ENCODE results near the gene AGR2. TPM values are rescaled to one million over a fixed set of nuclear protein-coding genes. Genes with fewer than 3 reads are reported as not detected.

AGR2 gene
- polyA plus RNA-seq, 1 of the 3 experiments (the other 2 are of a cell fraction) = not detected

- Histone ChIP-seq H3K9me3 (no peaks in the 10 kb centered on the region), H3F3A (replicated peaks; ENCODE audit: insufficient read depth) (no peaks in the 10 kb centered on the region), H2AFZ (ENCODE audit: low read depth) (no peak overlapping the region), H4K20me1 (ENCODE audit: insufficient read depth) (no peaks in the 10 kb centered on the region), H3K4me1 (ENCODE audit: control insufficient read depth in 1 of 2, insufficient read depth in 2 of 2, low read depth in 1 of 2, low read length in 1 of 2) (peaks cover 0 to 14% of the 10 kb centered on the region in 2 experiments; a peak in 2 of 4 replicates), H3K9me2 (no peaks in the 10 kb centered on the region), H3K4me2 (no peak overlapping the region), H3K4me3 (ENCODE audit: low read depth in 2 of 2, low read length in 1 of 2) (no peak overlapping the region; a peak in 1 of 4 replicates), H3K9ac (no peak overlapping the region), H3K36me3 (replicated peaks in 1 of 2; ENCODE audit: control insufficient read depth in 1 of 2, insufficient read depth in 2 of 2, low read length in 1 of 2) (no peaks in the 10 kb centered on the region), H3K79me2 (ENCODE audit: insufficient read depth) (no peaks in the 10 kb centered on the region), H3K27ac (ENCODE audit: low read depth in 2 of 2, low read length in 1 of 2) (no peak overlapping the region), H3K27me3 (ENCODE audit: insufficient read depth) (peaks cover 4% of the 10 kb centered on the region; the same call in 1 of the 2 replicates)
- WGBS (ENCODE audit: low lambda C conversion rate) = 11% methylated on average over 6 of the region's 6 CpGs
- ChIA-PET CTCF (interaction anchor here (0.8 to 1.1 kb wide), 2 partner anchors 122 to 123 kb away, joined by 3 read pairs; no protein-coding TSS in a partner anchor), POLR2A (no interaction called here)
- TF ChIP-seq CHD2 (IDR thresholded peaks at IDR 0.05; ENCODE audit: low read length, partially characterized antibody) (peak; percentile 34), SIN3A (IDR thresholded peaks at IDR 0.05; ENCODE audit: borderline replicate concordance, low read depth, low read length) (0 out of 2 replicates have a peak, but pooled peaks have one; percentile 41), MXI1 (IDR thresholded peaks at IDR 0.05; ENCODE audit: low read depth, low read length) (peak; percentile 97), MEF2A (IDR thresholded peaks at IDR 0.05; ENCODE audit: borderline replicate concordance, low read depth) (no peak), TCF12 (IDR thresholded peaks at IDR 0.05) (peak; percentile 62; the same call in 1 of the 2 replicates), USF1 (IDR thresholded peaks at IDR 0.05; ENCODE audit: borderline replicate concordance, low read depth) (no peak), USF2 (IDR thresholded peaks at IDR 0.05; ENCODE audit: borderline replicate concordance, low read depth, low read length) (no peak), RCOR1 (IDR thresholded peaks at IDR 0.05; ENCODE audit: low read length) (0 out of 2 replicates have a peak, but pooled peaks have one; percentile 22), PBX3 (IDR thresholded peaks at IDR 0.05) (peak; percentile 68), ELF1 (IDR thresholded peaks at IDR 0.05) (no peak), MAX (IDR thresholded peaks at IDR 0.05; ENCODE audit: low read depth) (0 out of 2 replicates have a peak, but pooled peaks have one; percentile 10), NFIC (IDR thresholded peaks at IDR 0.05; ENCODE audit: borderline replicate concordance) (no peak), EP300 (IDR thresholded peaks at IDR 0.05; ENCODE audit: borderline replicate concordance in 1 of 2, low read depth in 1 of 2, low read length in 1 of 2) (peak in 1 of 2 experiments; percentile 82; a peak in 2 of 4 replicates)
- DNase-seq = peak; percentile 63
Observed at GRCh38 chr7:16795624-16796023, 9.2 kb downstream of the AGR2 start.

- Histone ChIP-seq H4K20me1 (ENCODE audit: insufficient read depth) (no peaks in the 10 kb centered on the region), H3K9me2 (no peaks in the 10 kb centered on the region), H3K4me1 (ENCODE audit: control insufficient read depth in 1 of 2, insufficient read depth in 2 of 2, low read depth in 1 of 2, low read length in 1 of 2) (peaks cover 0 to 14% of the 10 kb centered on the region in 2 experiments; a peak in 2 of 4 replicates), H3K4me2 (no peak overlapping the region), H3F3A (replicated peaks; ENCODE audit: insufficient read depth) (no peaks in the 10 kb centered on the region), H3K9ac (no peak overlapping the region), H3K27ac (ENCODE audit: low read depth in 2 of 2, low read length in 1 of 2) (no peak overlapping the region), H3K36me3 (replicated peaks in 1 of 2; ENCODE audit: control insufficient read depth in 1 of 2, insufficient read depth in 2 of 2, low read length in 1 of 2) (no peaks in the 10 kb centered on the region), H3K4me3 (ENCODE audit: low read depth in 2 of 2, low read length in 1 of 2) (no peak overlapping the region), H3K79me2 (ENCODE audit: insufficient read depth) (no peaks in the 10 kb centered on the region), H2AFZ (ENCODE audit: low read depth) (no peak overlapping the region), H3K9me3 (no peaks in the 10 kb centered on the region), H3K27me3 (ENCODE audit: insufficient read depth) (peaks cover 4% of the 10 kb centered on the region; the same call in 1 of the 2 replicates)
- CTCF ChIA-PET = interaction anchor here (1.1 kb wide), 1 partner anchor 123 kb away, joined by 3 read pairs; no protein-coding TSS in a partner anchor
- DNase-seq = peak; percentile 20
- POLR2A ChIA-PET = no interaction called here
- WGBS (ENCODE audit: low lambda C conversion rate) = 51% methylated on average over 3 of the region's 3 CpGs
- TF ChIP-seq EP300 (IDR thresholded peaks at IDR 0.05; ENCODE audit: borderline replicate concordance in 1 of 2, low read depth in 1 of 2, low read length in 1 of 2) = no peak
- no peak for TF ChIP-seq GATA2 (CRISPR knock-in tag; IDR thresholded peaks at IDR 0.05)
- no peak for TF ChIP-seq FOXM1 (IDR thresholded peaks at IDR 0.05; ENCODE audit: low read depth)
- no peak for TF ChIP-seq RXRA (IDR thresholded peaks at IDR 0.05; ENCODE audit: borderline replicate concordance, low read depth)
- no peak for TF ChIP-seq ELF1 (IDR thresholded peaks at IDR 0.05)
- no peak for TF ChIP-seq SMC3 (IDR thresholded peaks at IDR 0.05; ENCODE audit: low read depth, low read length)
- no peak for TF ChIP-seq NRF1 (IDR thresholded peaks at IDR 0.05; ENCODE audit: low read depth, low read length)
- TF ChIP-seq CTCF (IDR thresholded peaks at IDR 0.05) = no peak
- TF ChIP-seq REST (IDR thresholded peaks at IDR 0.05; ENCODE audit: low read depth, low read length) = no peak
Observed at GRCh38 chr7:16794986-16795385, 9.8 kb downstream of the AGR2 start.
